ENCODE results near the gene WSCD1. TPM values are rescaled to one million over a fixed set of nuclear protein-coding genes. Genes with fewer than 3 reads are reported as not detected.

Gene WSCD1
- total and polyA plus RNA-seq, 2 experiments from 2014 or later = 3.1 to 16.7 TPM

GRCh38 chr17:6135996-6136395, 65.8 kb downstream of the WSCD1 start:
- TF ChIP-seq CTCF (IDR thresholded peaks at IDR 0.05; ENCODE audit: low read depth, low read length) = no peak
- no peak overlapping the region for H3K27ac ChIP-seq
- DNase-seq (ENCODE audit: low read depth in 1 of 2, low spot score in 1 of 2) = no peak

GRCh38 chr17:6137716-6138502, 67.7 kb downstream of the WSCD1 start:
- H3K4me3 ChIP-seq = no peak overlapping the region
- no peak for DNase-seq (ENCODE audit: low read depth in 1 of 2, low spot score in 1 of 2)
- H3K4me1 ChIP-seq (ENCODE audit: low read depth) = no peaks in the 10 kb centered on the region
- no peaks in the 10 kb centered on the region for H3K9me3 ChIP-seq (ENCODE audit: low read depth)
- H3K36me3 ChIP-seq = no peaks in the 10 kb centered on the region
- H3K27me3 ChIP-seq = peaks cover 2% of the 10 kb centered on the region
- H3K27ac ChIP-seq = no peak overlapping the region
- TF ChIP-seq CTCF (IDR thresholded peaks at IDR 0.05; ENCODE audit: low read depth, low read length) = no peak

More at GRCh38 chr17:6135996-6136395, 65.8 kb downstream of the WSCD1 start:
- Histone ChIP-seq H3K36me3 (no peaks in the 10 kb centered on the region), H3K4me3 (no peak overlapping the region), H3K27me3 (peaks cover 2% of the 10 kb centered on the region), H3K4me1 (ENCODE audit: low read depth) (peaks cover 11% of the 10 kb centered on the region), H3K9me3 (ENCODE audit: low read depth) (no peaks in the 10 kb centered on the region)

- H3K4me3 ChIP-seq = no peak overlapping the region
- no peak for DNase-seq (ENCODE audit: low read depth in 1 of 2, low spot score in 1 of 2)
These were observed 68.7 kb downstream of the WSCD1 start for GRCh38 chr17:6138761-6139446.

GRCh38 chr17:6139447-6139832, 69.3 kb downstream of the WSCD1 start:
- no peak for TF ChIP-seq CTCF (IDR thresholded peaks at IDR 0.05; ENCODE audit: low read depth, low read length)
- H3K36me3 ChIP-seq = no peaks in the 10 kb centered on the region
- no peaks in the 10 kb centered on the region for H3K9me3 ChIP-seq (ENCODE audit: low read depth)
- H3K27ac ChIP-seq = no peak overlapping the region
- H3K4me3 ChIP-seq = no peak overlapping the region
- no peak for DNase-seq (ENCODE audit: low read depth in 1 of 2, low spot score in 1 of 2)
- H3K4me1 ChIP-seq (ENCODE audit: low read depth) = no peaks in the 10 kb centered on the region
- H3K27me3 ChIP-seq = peaks cover 2% of the 10 kb centered on the region

More at GRCh38 chr17:6138761-6139446, 68.7 kb downstream of the WSCD1 start:
- Histone ChIP-seq H3K9me3 (ENCODE audit: low read depth) (no peaks in the 10 kb centered on the region), H3K4me1 (ENCODE audit: low read depth) (no peaks in the 10 kb centered on the region), H3K27me3 (peaks cover 2% of the 10 kb centered on the region), H3K36me3 (no peaks in the 10 kb centered on the region), H3K27ac (no peak overlapping the region)
- TF ChIP-seq CTCF (IDR thresholded peaks at IDR 0.05; ENCODE audit: low read depth, low read length) = no peak

- Histone ChIP-seq H3K4me3 (no peak overlapping the region), H3K27ac (no peak overlapping the region), H3K36me3 (no peaks in the 10 kb centered on the region), H3K9me3 (ENCODE audit: low read depth) (no peaks in the 10 kb centered on the region), H3K4me1 (ENCODE audit: low read depth) (no peaks in the 10 kb centered on the region), H3K27me3 (peaks cover 2% of the 10 kb centered on the region)
- TF ChIP-seq CTCF (IDR thresholded peaks at IDR 0.05; ENCODE audit: low read depth, low read length) = no peak
- DNase-seq (ENCODE audit: low read depth in 1 of 2, low spot score in 1 of 2) = no peak
These were observed 70.0 kb downstream of the WSCD1 start for GRCh38 chr17:6140188-6140587.

All from cardiac muscle cell (in vitro differentiated cells and primary cell).